ENCODE data around the gene ANO9.

Gene ANO9

GRCh38 chr11:461626-462025 is 19.8 kb upstream of the ANO9 start:
- H3K4me3 Mint-ChIP-seq: no peak overlapping the region
- no peaks in the 10 kb centered on the region for H3K27me3 Mint-ChIP-seq
- H3K4me1 Mint-ChIP-seq: peaks cover 14% of the 10 kb centered on the region
- H3K27ac Mint-ChIP-seq: no peak overlapping the region
- H3K36me3 Mint-ChIP-seq: peaks cover 2% of the 10 kb centered on the region
- no peaks in the 10 kb centered on the region for H3K9me3 Mint-ChIP-seq

GRCh38 chr11:460331-461199 is 18.8 kb upstream of the ANO9 start:
- H3K27ac Mint-ChIP-seq: no peak overlapping the region
- H3K36me3 Mint-ChIP-seq: no peaks in the 10 kb centered on the region
- peaks cover 24% of the 10 kb centered on the region for H3K4me1 Mint-ChIP-seq
- no peak overlapping the region for H3K4me3 Mint-ChIP-seq
- H3K9me3 Mint-ChIP-seq: no peaks in the 10 kb centered on the region
- no peaks in the 10 kb centered on the region for H3K27me3 Mint-ChIP-seq

DNA sequence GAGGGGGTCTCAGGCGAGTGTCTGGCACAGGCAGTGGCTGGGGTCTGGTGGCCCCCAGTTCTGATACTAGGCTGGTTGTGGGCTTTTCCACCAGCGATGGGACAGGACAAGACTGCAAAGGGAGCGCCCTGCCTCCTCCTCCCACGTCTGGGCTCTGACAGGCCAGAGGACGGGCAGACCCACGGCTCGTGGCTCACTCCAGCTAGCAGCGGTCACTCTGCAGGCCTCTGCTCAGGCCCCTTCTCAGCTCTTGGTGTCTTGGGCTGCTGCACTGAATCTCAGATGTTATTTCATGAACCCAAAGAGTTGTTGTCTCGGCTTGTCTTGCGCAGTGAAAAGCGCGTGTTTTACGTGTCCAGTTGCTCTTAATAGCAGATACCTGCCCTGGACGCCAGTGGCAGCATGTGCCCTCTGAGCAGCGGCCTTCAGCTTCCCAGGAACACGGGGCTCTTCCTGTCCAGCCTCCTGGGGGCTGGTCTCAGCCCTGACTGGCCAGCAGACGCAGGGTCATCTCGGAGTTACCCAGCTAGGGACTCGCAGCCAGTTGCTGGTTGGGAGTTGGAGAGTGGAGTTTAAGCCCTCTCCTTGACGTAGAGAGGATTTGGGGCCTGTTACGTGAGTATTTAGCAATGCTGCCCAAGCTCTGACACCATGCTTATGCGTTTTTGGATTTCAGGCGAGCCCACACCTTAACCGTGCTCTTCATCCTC is 17.9 kb upstream of the ANO9 start:
- no peaks in the 10 kb centered on the region for H3K9me3 Mint-ChIP-seq
- H3K4me3 Mint-ChIP-seq: no peak overlapping the region
- no peaks in the 10 kb centered on the region for H3K36me3 Mint-ChIP-seq
- no peaks in the 10 kb centered on the region for H3K27me3 Mint-ChIP-seq
- peaks cover 26% of the 10 kb centered on the region for H3K4me1 Mint-ChIP-seq
- H3K27ac Mint-ChIP-seq: no peak overlapping the region

GRCh38 chr11:457111-457760 is 15.4 kb upstream of the ANO9 start:
- no peak overlapping the region for H3K27ac Mint-ChIP-seq
- no peaks in the 10 kb centered on the region for H3K9me3 Mint-ChIP-seq
- peaks cover 26% of the 10 kb centered on the region for H3K4me1 Mint-ChIP-seq
- no peaks in the 10 kb centered on the region for H3K27me3 Mint-ChIP-seq
- no peaks in the 10 kb centered on the region for H3K36me3 Mint-ChIP-seq
- H3K4me3 Mint-ChIP-seq: peak overlapping the region; percentile 44

DNA sequence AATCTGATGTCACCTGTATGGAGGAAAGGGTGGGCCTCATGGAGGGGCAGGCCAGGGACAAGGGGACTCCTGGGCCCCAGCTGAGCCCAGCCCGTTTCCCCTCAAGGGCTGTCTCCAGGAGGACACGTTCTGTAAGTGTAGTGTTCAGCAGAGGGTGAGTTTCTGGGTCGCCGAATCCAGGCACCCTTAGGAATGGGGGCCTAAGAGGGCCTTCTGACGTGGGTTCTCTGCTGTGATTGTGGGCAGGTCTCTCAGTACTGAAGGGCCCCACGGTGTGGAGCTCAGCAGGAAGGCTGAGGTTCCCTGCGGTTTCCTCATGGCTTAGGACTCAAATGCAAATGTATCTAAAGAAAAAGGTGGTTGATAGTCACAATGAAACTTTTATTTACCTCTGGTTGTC is 14.7 kb upstream of the ANO9 start:
- Mint-ChIP-seq H3K4me3 (peak overlapping the region; percentile 44), H3K9me3 (no peaks in the 10 kb centered on the region), H3K4me1 (peaks cover 29% of the 10 kb centered on the region), H3K27ac (peak overlapping the region; percentile 55), H3K27me3 (no peaks in the 10 kb centered on the region), H3K36me3 (no peaks in the 10 kb centered on the region)

DNA sequence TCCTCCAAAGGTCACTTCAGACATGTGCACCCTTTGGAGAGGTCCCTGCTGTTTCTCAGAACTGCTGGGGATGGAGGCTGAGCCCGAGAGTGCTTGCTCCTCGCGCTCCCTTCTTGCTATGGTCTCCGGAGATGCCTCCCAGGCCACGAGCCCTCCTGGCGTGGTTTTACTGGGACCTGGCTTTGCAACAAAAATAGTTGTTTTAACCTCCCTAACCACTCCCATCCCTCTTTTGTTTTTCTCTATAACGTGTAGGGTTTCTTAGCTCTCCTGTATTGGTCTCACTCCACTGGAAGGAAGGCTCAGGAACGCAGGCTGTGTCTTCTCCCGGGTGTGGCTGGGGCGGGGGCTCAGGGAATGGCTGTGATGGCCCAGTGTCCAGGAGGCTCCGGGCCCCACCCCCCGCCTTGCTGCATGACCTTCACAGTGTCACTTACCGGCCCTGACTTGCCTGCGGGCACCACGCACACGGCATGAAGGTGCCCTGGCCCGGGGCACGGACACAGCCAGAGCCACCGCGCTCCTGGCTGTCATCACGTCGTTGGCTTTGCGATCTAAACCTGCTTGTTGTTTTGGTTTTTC is 13.8 kb upstream of the ANO9 start:
- Mint-ChIP-seq H3K4me3 (no peak overlapping the region), H3K27me3 (no peaks in the 10 kb centered on the region), H3K9me3 (no peaks in the 10 kb centered on the region), H3K36me3 (no peaks in the 10 kb centered on the region), H3K4me1 (peaks cover 36% of the 10 kb centered on the region), H3K27ac (no peak overlapping the region)

DNA sequence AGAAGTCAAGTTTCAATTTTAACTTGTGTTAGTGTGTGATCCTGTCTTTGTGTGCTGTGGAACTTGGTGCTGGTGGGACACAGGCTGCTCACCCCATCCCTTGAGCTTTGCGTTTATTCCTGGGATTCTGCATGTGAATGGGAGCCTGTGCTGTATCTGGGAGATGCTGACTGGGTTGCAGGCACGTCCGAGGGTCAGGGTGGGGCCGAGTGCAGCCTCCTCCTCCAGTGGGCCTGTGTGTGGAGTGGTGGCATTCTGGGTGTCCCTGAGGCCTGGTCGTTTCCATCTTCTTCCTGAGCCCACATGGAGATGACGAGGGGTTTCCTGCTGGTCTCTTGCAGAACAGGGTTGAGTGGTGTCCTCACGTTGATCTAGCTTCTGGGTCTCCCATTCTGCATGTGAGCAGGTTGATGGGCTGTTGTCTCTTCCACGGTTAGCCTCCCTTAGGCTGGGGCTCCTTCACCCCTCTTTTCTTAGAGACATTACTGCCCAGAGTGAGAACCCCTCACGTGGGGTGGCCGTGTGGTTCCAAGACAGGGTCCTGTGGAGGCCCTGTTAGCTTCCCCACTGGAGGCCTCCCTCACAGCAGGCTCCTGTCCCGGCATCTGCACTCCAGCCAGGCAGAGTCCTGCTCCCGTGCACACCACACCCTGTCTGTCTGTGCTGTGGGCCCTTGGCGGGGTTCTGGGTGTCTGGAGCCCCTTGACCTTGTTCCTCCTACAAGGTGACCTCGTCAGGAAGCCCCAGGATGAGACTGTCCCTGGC is 13.2 kb upstream of the ANO9 start:
- Mint-ChIP-seq H3K4me3 (no peak overlapping the region), H3K4me1 (peaks cover 36% of the 10 kb centered on the region), H3K27me3 (no peaks in the 10 kb centered on the region), H3K27ac (no peak overlapping the region), H3K36me3 (no peaks in the 10 kb centered on the region), H3K9me3 (no peaks in the 10 kb centered on the region)

- H3K4me1 Mint-ChIP-seq: peaks cover 36% of the 10 kb centered on the region
- H3K27me3 Mint-ChIP-seq: no peaks in the 10 kb centered on the region
- H3K4me3 Mint-ChIP-seq: no peak overlapping the region
- H3K27ac Mint-ChIP-seq: no peak overlapping the region
- H3K9me3 Mint-ChIP-seq: no peaks in the 10 kb centered on the region
- H3K36me3 Mint-ChIP-seq: no peaks in the 10 kb centered on the region
Measured at GRCh38 chr11:454043-454442, 12.2 kb upstream of the ANO9 start.

DNA sequence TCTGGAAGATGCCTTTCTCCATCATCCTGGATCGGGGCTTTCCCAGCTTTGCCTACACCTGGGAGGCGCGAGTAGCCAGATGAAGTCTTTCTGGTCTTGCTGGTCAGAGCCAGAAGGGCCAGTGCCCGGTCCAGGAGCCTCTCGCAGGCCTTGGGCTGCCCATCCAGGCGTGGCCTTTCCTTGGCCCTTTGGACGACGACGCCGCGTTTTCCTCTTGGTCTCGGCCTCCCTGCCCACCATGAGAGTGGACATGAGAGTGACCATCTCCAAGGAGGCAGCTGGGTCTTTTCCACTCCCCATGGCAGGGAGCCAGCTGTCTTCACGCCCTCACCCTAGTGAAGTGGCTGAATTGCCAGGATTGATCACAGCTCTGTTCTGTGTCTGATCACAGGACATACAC is 11.8 kb upstream of the ANO9 start:
- H3K4me1 Mint-ChIP-seq: peaks cover 40% of the 10 kb centered on the region
- no peaks in the 10 kb centered on the region for H3K27me3 Mint-ChIP-seq
- no peaks in the 10 kb centered on the region for H3K36me3 Mint-ChIP-seq
- H3K27ac Mint-ChIP-seq: no peak overlapping the region
- no peaks in the 10 kb centered on the region for H3K9me3 Mint-ChIP-seq
- H3K4me3 Mint-ChIP-seq: no peak overlapping the region

DNA sequence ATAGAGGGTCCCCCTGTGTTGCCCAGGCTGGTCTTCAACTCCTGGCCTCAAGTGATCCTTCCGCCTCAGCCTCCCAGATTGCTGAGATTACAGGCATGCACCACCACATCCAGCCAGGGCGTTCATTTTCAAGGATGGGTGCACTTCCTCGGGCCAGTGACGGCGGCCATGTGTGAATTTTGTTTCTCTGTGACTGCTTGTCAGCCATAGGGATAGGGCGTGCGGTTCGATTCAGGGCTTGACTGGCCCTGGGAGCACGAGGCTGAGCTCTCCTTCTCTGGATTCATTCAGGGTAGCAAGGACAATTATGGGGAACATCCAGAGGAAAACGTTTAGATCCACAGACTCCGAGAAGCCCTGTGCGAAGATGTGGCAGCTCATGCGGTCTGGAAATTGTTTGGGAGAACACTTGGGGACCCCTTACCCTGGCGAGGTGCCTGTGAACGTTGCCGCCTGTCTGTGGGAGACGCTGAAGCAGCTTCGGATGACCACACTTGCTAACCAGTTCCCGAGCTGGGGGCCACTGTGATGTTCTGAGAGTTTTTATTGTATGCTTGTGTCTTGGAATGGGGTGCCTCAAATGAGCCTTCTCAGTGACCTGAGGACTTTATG is 11.2 kb upstream of the ANO9 start:
- no peak overlapping the region for H3K4me3 Mint-ChIP-seq
- no peaks in the 10 kb centered on the region for H3K36me3 Mint-ChIP-seq
- H3K9me3 Mint-ChIP-seq: no peaks in the 10 kb centered on the region
- H3K4me1 Mint-ChIP-seq: peaks cover 40% of the 10 kb centered on the region
- H3K27ac Mint-ChIP-seq: no peak overlapping the region
- H3K27me3 Mint-ChIP-seq: no peaks in the 10 kb centered on the region

GRCh38 chr11:452203-452744 is 10.5 kb upstream of the ANO9 start:
- no peaks in the 10 kb centered on the region for H3K27me3 Mint-ChIP-seq
- no peak overlapping the region for H3K4me3 Mint-ChIP-seq
- no peaks in the 10 kb centered on the region for H3K9me3 Mint-ChIP-seq
- H3K27ac Mint-ChIP-seq: no peak overlapping the region
- H3K4me1 Mint-ChIP-seq: peaks cover 33% of the 10 kb centered on the region
- no peaks in the 10 kb centered on the region for H3K36me3 Mint-ChIP-seq

DNA sequence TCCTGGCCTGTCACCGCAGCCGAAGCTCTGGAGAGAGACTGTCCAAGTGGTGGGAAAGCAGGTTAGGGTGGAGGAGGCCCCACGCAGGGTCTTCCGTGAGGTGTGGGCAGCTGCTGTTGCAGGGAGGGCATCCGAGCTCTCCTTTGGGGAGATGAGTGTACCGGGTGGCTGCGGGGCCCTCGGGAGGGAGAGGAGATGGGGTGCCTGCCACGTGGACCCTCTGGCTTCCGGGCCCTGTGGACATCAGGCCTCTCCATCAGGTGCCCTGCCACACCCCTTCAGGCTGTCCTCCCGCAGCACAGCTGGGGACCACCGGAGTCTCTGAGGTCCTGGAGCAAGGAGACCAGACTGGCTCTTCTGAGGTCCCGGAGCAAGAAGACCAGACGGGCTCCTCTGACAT is 9.9 kb upstream of the ANO9 start:
- no peaks in the 10 kb centered on the region for H3K27me3 Mint-ChIP-seq
- no peaks in the 10 kb centered on the region for H3K36me3 Mint-ChIP-seq
- H3K9me3 Mint-ChIP-seq: no peaks in the 10 kb centered on the region
- H3K27ac Mint-ChIP-seq: no peak overlapping the region
- H3K4me1 Mint-ChIP-seq: peaks cover 27% of the 10 kb centered on the region
- peak overlapping the region; percentile 94 for H3K4me3 Mint-ChIP-seq

DNA sequence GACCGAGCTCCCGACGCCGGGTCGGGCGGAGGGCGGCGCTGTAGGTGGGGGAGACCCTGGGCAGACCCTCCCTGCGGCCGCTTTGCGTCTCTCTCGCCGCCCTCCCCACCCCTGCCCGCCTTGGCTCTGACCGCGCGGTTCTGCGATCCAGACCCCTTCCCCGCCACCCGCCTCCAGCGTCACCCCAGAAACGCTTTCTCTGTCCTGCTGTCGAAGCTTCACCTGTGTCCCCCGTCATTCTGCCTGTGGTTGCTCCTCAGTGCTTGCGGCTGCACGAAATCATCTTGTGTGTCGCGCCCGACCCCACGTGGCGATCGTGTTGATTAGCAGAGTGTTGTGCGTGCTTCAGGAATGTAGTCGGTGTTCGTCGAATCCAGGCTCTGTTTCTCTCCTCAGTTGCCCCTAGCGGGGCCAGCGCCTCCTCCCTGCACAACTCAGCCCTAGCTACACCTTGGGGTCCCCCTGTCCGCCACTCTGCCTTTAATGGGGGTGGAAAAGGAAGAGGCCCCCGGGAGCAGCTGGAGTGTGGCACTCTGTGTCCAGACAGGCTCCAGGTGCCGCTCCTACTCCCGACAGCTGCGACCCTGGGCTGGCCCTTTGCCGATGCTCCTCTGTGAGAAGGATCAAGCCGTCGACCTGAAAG is 9.1 kb upstream of the ANO9 start:
- peak overlapping the region; percentile 87 for H3K27ac Mint-ChIP-seq
- peaks cover 19% of the 10 kb centered on the region for H3K4me1 Mint-ChIP-seq
- H3K36me3 Mint-ChIP-seq: no peaks in the 10 kb centered on the region
- H3K9me3 Mint-ChIP-seq: no peaks in the 10 kb centered on the region
- H3K4me3 Mint-ChIP-seq: peak overlapping the region; percentile 94
- H3K27me3 Mint-ChIP-seq: no peaks in the 10 kb centered on the region

All from activated naive CD4-positive, alpha-beta T cell treated with anti-CD3 and anti-CD28 coated beads, Interleukin-2, amount 50 U/mL, for 24 hours (primary cell).